GM12865 (cell line): ENCODE data around the gene SDC3.

Experiments
- DNase-seq: peaks from one replicate; pipeline ENCODE4 v3.0.0; 2010; ENCODE audit warnings: low read depth
- H3K4me3 ChIP-seq: 2 replicates; pipeline ENCODE4 v1.5.1; 2011; ENCODE audit warnings: mild to moderate bottlenecking, low read depth, low read length, control low read depth
- CTCF ChIP-seq: IDR thresholded peaks from 2 replicates; pipeline ENCODE4 v1.5.1; 2011; ENCODE audit warnings: low read length, control low read depth, low read depth, inconsistent platforms; ENCODE audit not compliant: insufficient read depth; ENCODE audit errors: missing control alignments

The SDC3 gene

GRCh38 chr1:30857964-30858363, 50.6 kb downstream of the SDC3 start:
- no peak overlapping the region for H3K4me3 ChIP-seq
- no peak for DNase-seq
- TF ChIP-seq CTCF = no peak

DNA sequence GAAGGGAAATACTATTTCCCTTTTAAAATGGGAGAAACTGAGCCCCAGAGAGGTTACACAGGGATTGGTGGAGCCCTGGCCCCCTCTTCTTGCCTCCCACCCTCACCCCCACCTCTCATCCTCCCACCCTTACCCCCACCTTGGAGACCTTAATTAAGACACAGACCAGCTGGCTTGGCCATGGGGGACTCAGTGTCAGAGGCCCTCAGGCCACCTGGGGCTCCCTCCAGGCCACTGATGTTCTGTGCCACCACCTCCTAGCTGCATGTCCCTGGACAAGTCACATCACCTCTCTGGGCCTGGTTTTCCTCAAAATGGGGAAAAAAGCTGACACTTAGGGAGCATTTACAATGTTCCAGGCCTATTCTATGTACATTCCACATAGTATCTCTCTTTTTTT, 51.5 kb downstream of the SDC3 start:
- TF ChIP-seq CTCF = no peak
- DNase-seq = no peak
- no peak overlapping the region for H3K4me3 ChIP-seq

DNA sequence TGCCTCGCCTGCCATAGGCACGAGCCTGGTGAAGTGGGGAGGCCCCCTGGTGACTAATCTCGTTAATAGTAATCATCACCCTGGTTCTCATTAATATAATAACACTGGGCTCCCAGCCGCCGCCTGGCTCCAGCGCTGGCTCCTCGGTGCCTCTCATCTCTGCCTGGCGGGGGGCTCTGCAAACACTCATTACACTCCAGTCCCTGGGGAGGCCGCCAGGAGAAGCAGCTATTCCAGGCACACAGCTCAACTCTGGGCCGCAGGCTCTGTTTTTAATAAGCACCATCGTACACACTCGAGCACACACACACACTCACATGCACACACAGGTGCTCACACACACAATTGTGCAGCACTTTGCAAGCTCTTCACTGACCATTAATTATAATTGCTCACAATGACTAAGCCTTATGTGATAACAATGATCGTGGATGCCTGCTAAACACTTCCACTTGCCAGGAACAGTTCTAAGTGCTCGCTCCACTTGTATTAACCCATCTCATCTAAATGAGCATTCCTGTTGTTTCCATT, 52.2 kb downstream of the SDC3 start:
- DNase-seq = no peak
- no peak for TF ChIP-seq CTCF
- no peak overlapping the region for H3K4me3 ChIP-seq

- TF ChIP-seq CTCF = no peak
- no peak for DNase-seq
- H3K4me3 ChIP-seq = no peak overlapping the region
These were observed 52.8 kb downstream of the SDC3 start for GRCh38 chr1:30855686-30856259.

DNA sequence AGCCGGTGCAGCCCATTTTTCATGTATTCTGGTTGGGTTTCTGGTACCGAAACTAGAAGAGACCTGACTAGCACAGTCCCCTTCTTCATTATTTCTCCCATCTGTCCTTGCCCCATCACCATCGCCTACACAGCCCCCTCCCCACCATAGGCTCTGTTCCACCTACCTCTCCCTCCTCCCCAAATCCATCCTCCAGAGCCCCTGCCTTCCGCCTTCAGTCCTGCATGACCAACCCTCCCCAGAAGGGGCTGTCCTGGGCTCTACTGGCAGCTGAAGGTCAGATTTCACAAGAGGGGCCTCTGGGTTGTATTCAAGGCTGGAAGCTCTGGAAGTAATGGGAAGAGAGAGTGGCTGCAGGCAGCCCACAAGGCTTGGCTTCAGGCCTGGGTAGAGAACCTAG, 55.2 kb downstream of the SDC3 start:
- no peak for DNase-seq
- no peak overlapping the region for H3K4me3 ChIP-seq
- TF ChIP-seq CTCF = no peak

GRCh38 chr1:30852026-30852425, 56.5 kb downstream of the SDC3 start:
- TF ChIP-seq CTCF = no peak
- no peak for DNase-seq
- no peak overlapping the region for H3K4me3 ChIP-seq

DNA sequence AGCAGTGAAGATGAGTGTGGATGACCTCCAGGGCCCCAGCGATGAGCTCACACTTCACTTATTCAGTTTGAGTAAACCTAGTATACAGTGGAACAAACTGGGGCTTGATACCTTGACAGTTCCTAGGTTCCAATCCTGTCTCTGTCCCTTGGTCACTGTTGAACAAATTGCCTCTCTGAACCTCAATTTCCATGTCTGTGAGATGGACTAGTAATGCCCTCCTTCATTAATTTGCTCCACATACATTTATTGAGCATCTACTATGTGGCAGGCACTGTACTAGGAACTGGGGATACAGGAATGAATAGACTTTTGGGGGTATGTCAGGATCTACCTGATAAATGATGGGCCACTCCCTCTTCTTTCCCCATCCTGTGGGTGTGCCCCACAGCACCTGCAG, 57.3 kb downstream of the SDC3 start:
- no peak overlapping the region for H3K4me3 ChIP-seq
- TF ChIP-seq CTCF = no peak
- no peak for DNase-seq
